Fibroblast of villous mesenchyme (primary cell): ENCODE measurements around the gene CEP68. TPM values are rescaled to one million over a fixed set of nuclear protein-coding genes. Genes with fewer than 3 reads are reported as not detected.
A peak's percentile ranks its signal among the peaks of the same experiment; 100 is the strongest.
"Not testable (repeated sequence)": the region's sequence is repeated elsewhere in the genome, so short reads cannot be mapped to it uniquely, and the experiment has no call there.

Experiments
- DNase-seq: peaks from one replicate; pipeline ENCODE4 v3.0.0-alpha.2; 2010; ENCODE audit warnings: low read depth
- H3K4me3 ChIP-seq: 2 replicates; pipeline ENCODE4 v1.5.1; 2011; ENCODE audit warnings: low read depth, mild to moderate bottlenecking, low read length
- CTCF ChIP-seq: IDR thresholded peaks from 2 replicates; pipeline ENCODE4 v1.5.1; 2012; ENCODE audit warnings: low read depth, mild to moderate bottlenecking, low read length; ENCODE audit not compliant: insufficient read depth
- total RNA-seq: library from RNA; depleted of rRNA; stranded (reverse); fragments of >200 nt; gene quantifications from 2 replicates; pipeline ENCODE4 v1.2.3, GENCODE V29; 2012

CEP68 gene
- total RNA-seq, 1 donor: 9.9 TPM

GRCh38 chr2:65114921-65115320 is 58.7 kb downstream of the CEP68 start:
- H3K4me3 ChIP-seq: no peak overlapping the region
- no peak for DNase-seq
- no peak for TF ChIP-seq CTCF

- no peak for TF ChIP-seq CTCF
- no peak for DNase-seq
- H3K4me3 ChIP-seq: no peak overlapping the region
Measured at GRCh38 chr2:65116645-65117044, 60.4 kb downstream of the CEP68 start.

GRCh38 chr2:65120990-65121693 is 64.9 kb downstream of the CEP68 start:
- H3K4me3 ChIP-seq: no peak overlapping the region
- no peak for TF ChIP-seq CTCF
- no peak for DNase-seq

GRCh38 chr2:65122313-65122712 is 66.1 kb downstream of the CEP68 start:
- TF ChIP-seq CTCF: no peak
- no peak overlapping the region for H3K4me3 ChIP-seq
- no peak for DNase-seq

- DNase-seq: peak; percentile 35
- H3K4me3 ChIP-seq: not testable (repeated sequence)
Measured at GRCh38 chr2:65125457-65125856, 69.2 kb downstream of the CEP68 start.

GRCh38 chr2:65128297-65129190 is 72.3 kb downstream of the CEP68 start:
- peak overlapping the region; percentile 100 for H3K4me3 ChIP-seq
- DNase-seq: peak; percentile 86
- TF ChIP-seq CTCF: no peak

- peak; percentile 23 for DNase-seq
Measured at GRCh38 chr2:65129286-65129825, 73.1 kb downstream of the CEP68 start.

More at GRCh38 chr2:65129286-65129825, 73.1 kb downstream of the CEP68 start:
- H3K4me3 ChIP-seq: peak overlapping the region; percentile 100
- no peak for TF ChIP-seq CTCF
